K562 (cell line): ENCODE measurements around the gene SLC5A5. TPM values are rescaled to one million over a fixed set of nuclear protein-coding genes. Genes with fewer than 3 reads are reported as not detected.

Source experiments
- ATF1 ChIP-seq, 2 experiments: fragments of 450-650 bp in 1 of 2; IDR thresholded peaks; 2 replicates each; pipeline ENCODE4 v1.6.1; 2016; ENCODE audit warnings: missing compliant biosample characterization in 1 of 2, missing genetic modification characterization in 1 of 2
- ATF2 ChIP-seq: sonication (generic); formaldehyde crosslinking; IDR thresholded peaks from 2 replicates; pipeline ENCODE4 v1.8.1; 2022; ENCODE audit warnings: missing genetic modification reagents
- DDX20 ChIP-seq: fragments of 450-650 bp; IDR thresholded peaks from 2 replicates; pipeline ENCODE4 v1.6.1; 2016; ENCODE audit warnings: missing genetic modification characterization, low read depth, mild to moderate bottlenecking, missing compliant biosample characterization, moderate library complexity
- E2F3 ChIP-seq: fragments of 250-450 bp; sonication (Bioruptor Pico); IDR thresholded peaks from 2 replicates; pipeline ENCODE4 v1.4.0; 2020; ENCODE audit warnings: mild to moderate bottlenecking
- FOSL1 ChIP-seq: fragments of 200-800 bp; sonication (Bioruptor generic); conservative IDR thresholded peaks from 2 replicates; pipeline ENCODE4 v1.6.1; 2016; ENCODE audit warnings: missing genetic modification characterization, missing compliant biosample characterization
- HDAC3 ChIP-seq: fragments of 450-650 bp; IDR thresholded peaks from 2 replicates; pipeline ENCODE4 v1.6.1; 2018; ENCODE audit warnings: borderline replicate concordance, mild to moderate bottlenecking, moderate library complexity; ENCODE audit not compliant: partially characterized antibody
- JUNB ChIP-seq: fragments of 450-650 bp; formaldehyde crosslinking; conservative IDR thresholded peaks from 2 replicates; pipeline ENCODE4 v1.4.0; 2020; ENCODE audit warnings: mild to moderate bottlenecking
- MBD1 ChIP-seq: fragments of 250-450 bp; sonication (Bioruptor Pico); IDR thresholded peaks from 2 replicates; pipeline ENCODE4 v1.8.0; 2022; ENCODE audit warnings: inconsistent platforms
- NCOA2 ChIP-seq, 2 experiments: fragments of 450-650 bp; IDR thresholded peaks; 2 replicates each; pipeline ENCODE4 v1.6.1; 2018; ENCODE audit warnings: mild to moderate bottlenecking in 2 of 2, moderate library complexity in 1 of 2; ENCODE audit not compliant: partially characterized antibody in 2 of 2
- PRPF4 ChIP-seq: fragments of 200-400 bp; formaldehyde crosslinking; IDR thresholded peaks from one replicate; pipeline ENCODE4 v1.6.1; 2017; ENCODE audit warnings: low read length, low read depth, mild to moderate bottlenecking; ENCODE audit not compliant: insufficient read depth, poor library complexity, severe bottlenecking
- REST ChIP-seq, 2 experiments: fragments of 450-650 bp; formaldehyde crosslinking in 1 of 2; IDR thresholded peaks; 2 replicates each; pipeline versions ENCODE4 v1.4.0 to v1.6.1; 2014 to 2020; ENCODE audit warnings: mild to moderate bottlenecking in 2 of 2, borderline replicate concordance in 1 of 2, low read depth in 1 of 2
- ZKSCAN1 ChIP-seq: fragments of 150-350 bp; IDR thresholded peaks from 2 replicates; pipeline ENCODE4 v1.6.1; 2016; ENCODE audit warnings: low read depth, low read length
- ZNF184 ChIP-seq: sonication (generic); formaldehyde crosslinking; IDR thresholded peaks from 2 replicates; pipeline ENCODE4 v1.5.0; 2020; ENCODE audit warnings: missing genetic modification reagents
- ZNF212 ChIP-seq: fragments of 450-650 bp; formaldehyde crosslinking; IDR thresholded peaks from 2 replicates; pipeline ENCODE4 v1.4.0; 2020; ENCODE audit warnings: mild to moderate bottlenecking
- ZNF830 ChIP-seq: fragments of 250-450 bp; sonication (Bioruptor Pico); IDR thresholded peaks from 2 replicates; pipeline ENCODE4 v1.5.0; 2021; ENCODE audit warnings: mild to moderate bottlenecking
- polyA plus RNA-seq, 8 experiments: library from polyadenylated mRNA; depleted of rRNA in 4 of 8; stranded (reverse) in 5 of 8; unstranded in 3 of 8; fragments of >200 nt; fragmentation: Nextera tagmentation in 2 of 8; fragmentation: Illumina TruSeq in 1 of 8; extraction: Ambion mirVana in 2 of 8; extraction: Trizol in 1 of 8; gene quantifications; 2 replicates each; pipeline versions ENCODE4 v1.2.1 to v1.2.3, GENCODE V29; 2011 to 2014; ENCODE audit warnings: inconsistent platforms in 1 of 8, missing spikeins in 1 of 8
- total RNA-seq, 7 experiments: library from RNA; depleted of rRNA in 6 of 7; stranded (reverse); fragments of >200 nt in 6 of 7; fragmentation: Illumina TruSeq in 2 of 7; extraction: Trizol in 2 of 7; gene quantifications; 2 replicates each; pipeline versions ENCODE4 v1.2.1 to v1.2.3, GENCODE V29; 2011 to 2021; ENCODE audit warnings: low replicate concordance in 1 of 7

The SLC5A5 gene
- total and polyA plus RNA-seq, 9 of the 15 experiments (the other 6 are each of a cell fraction or from before 2014, with no cell fraction given), result 0.10 to 0.73 (median 0.23) TPM

- peak; percentile 97 for TF ChIP-seq REST (IDR thresholded peaks at IDR 0.05; ENCODE audit: borderline replicate concordance)
- TF ChIP-seq REST (CRISPR knock-in tag; IDR thresholded peaks at IDR 0.05; ENCODE audit: low read depth), result peak; percentile 79; the same call in 1 of the 2 replicates
- peak; percentile 88 for TF ChIP-seq JUNB (CRISPR knock-in tag)
- TF ChIP-seq ZNF830 (CRISPR knock-in tag), result no peak
- TF ChIP-seq PRPF4, result no peak
- peak; percentile 83 for TF ChIP-seq FOSL1 (tag)
- TF ChIP-seq ATF2 (CRISPR knock-in tag), result no peak
- peak; percentile 87 for TF ChIP-seq DDX20 (tag)
- TF ChIP-seq MBD1, result peak; percentile 95
- peak; percentile 98 for TF ChIP-seq ATF1 (CRISPR knock-in tag; IDR thresholded peaks at IDR 0.05)
- peak; percentile 100 for TF ChIP-seq ATF1 (tag; IDR thresholded peaks at IDR 0.05)
- peak; percentile 89; the same call in 1 of the 2 replicates for TF ChIP-seq ZNF212 (CRISPR knock-in tag)
- TF ChIP-seq NCOA2 (IDR thresholded peaks at IDR 0.05; ENCODE audit: partially characterized antibody in 2 of 2), result no peak
- TF ChIP-seq ZNF184 (CRISPR knock-in tag), result no peak
- TF ChIP-seq HDAC3, result no peak
- peak; percentile 62; the same call in 1 of the 2 replicates for TF ChIP-seq ZKSCAN1
- TF ChIP-seq E2F3 (CRISPR knock-in tag), result peak; percentile 69
These were observed 61.0 kb downstream of the SLC5A5 start, which contains the start of gene CCDC124 (continued) for GRCh38 chr19:17932485-17933338.
